Heart left ventricle (tissue), 16 donors: ENCODE results near the gene BNC2. TPM values are rescaled to one million over a fixed set of nuclear protein-coding genes. Genes with fewer than 3 reads are reported as not detected.

Experiments used
- ATAC-seq, 4 donors: fragments of 200-7000 bp; cut with Tn5 transposase; one replicate each; pipeline ENCODE4 v1.9.1; 2020 to 2022; ENCODE audit warnings: moderate library complexity in 4 of 4, mild to moderate bottlenecking in 3 of 4, moderate number of reproducible peaks in 1 of 4
- DNase-seq, 5 donors: peaks; one replicate each; pipeline ENCODE4 v3.0.0-alpha.2; 2020
- H3K27ac ChIP-seq, 12 donors: fragments of 200-600 bp; sonication (generic) in 4 of 12; one replicate each; pipeline versions ENCODE4 v1.5.0 to v1.8.0; 2016 to 2022; ENCODE audit warnings: mild to moderate bottlenecking in 2 of 12
- H3K27me3 ChIP-seq, 9 donors: fragments of 200-600 bp; sonication (generic) in 2 of 9; one replicate each; pipeline versions ENCODE4 v1.5.1 to v1.8.0; 2016 to 2022; ENCODE audit warnings: mild to moderate bottlenecking in 3 of 9
- H3K36me3 ChIP-seq, 9 donors: fragments of 200-600 bp; sonication (generic) in 2 of 9; one replicate each; pipeline versions ENCODE4 v1.5.0 to v1.8.0; 2018 to 2022; ENCODE audit warnings: mild to moderate bottlenecking in 2 of 9
- H3K4me1 ChIP-seq, 12 donors: fragments of 200-600 bp; sonication (generic) in 4 of 12; one replicate each; pipeline versions ENCODE4 v1.5.0 to v1.8.0; 2016 to 2022; ENCODE audit warnings: mild to moderate bottlenecking in 3 of 12
- H3K4me3 ChIP-seq, 12 donors: fragments of 200-600 bp; sonication (generic) in 4 of 12; one replicate each; pipeline versions ENCODE4 v1.5.0 to v1.8.0; 2017 to 2022; ENCODE audit warnings: mild to moderate bottlenecking in 9 of 12, moderate library complexity in 4 of 12
- H3K9me3 ChIP-seq, 12 donors: fragments of 200-600 bp; sonication (generic) in 4 of 12; one replicate each; pipeline versions ENCODE4 v1.5.0 to v1.8.0; 2016 to 2022; ENCODE audit warnings: mild to moderate bottlenecking in 1 of 12
- POLR2A ChIP-seq, 2 donors: fragments of 450-650 bp; IDR thresholded peaks; one replicate each; pipeline ENCODE4 v1.6.1; 2017; ENCODE audit warnings: antibody characterized with exemption in 2 of 2, mild to moderate bottlenecking in 2 of 2, moderate library complexity in 2 of 2
- WGBS, 4 donors: extraction: QIAGEN DNeasy Blood & Tissue Kit in 2 of 4; methylation state at CpG; one replicate each; pipeline versions ENCODE4 v1.1.5 to v1.1.7; 2013 to 2018; 5-methylcytosine and 5-hydroxymethylcytosine counted together
- intact Hi-C, 10 donors: fragments of 100-400 bp; cut with DNase I; formaldehyde crosslinking; loops; one replicate each; pipeline versions ENCODE4 v1.11.1 to v1.14.2; 2022
- polyA plus RNA-seq, 2 donors: library from polyadenylated mRNA; stranded (reverse); fragments of 200-250 nt; gene quantifications; one replicate each; pipeline ENCODE4 v1.2.3, GENCODE V29; 2013
- total RNA-seq, 9 donors: library from RNA; depleted of rRNA in 2 of 9; stranded (reverse); fragments of >200 nt in 2 of 9; fragmentation: NEBNext Ultra II Directional in 3 of 9; extraction: Animal tissue kit (Norgen Biotek cat#: 25700) in 3 of 9; gene quantifications; one replicate each; pipeline versions ENCODE4 v1.1.0 to v1.2.4, GENCODE V29; 2016 to 2023
- TF ChIP-seq, protein P1 (sequence below), 12 donors: fragments of 200-600 bp; sonication (generic) in 4 of 12; IDR thresholded peaks; one replicate each; pipeline versions ENCODE4 v1.5.0 to v1.8.0; 2018 to 2022; ENCODE audit warnings: antibody characterized with exemption in 12 of 12, mild to moderate bottlenecking in 5 of 12
- donor health status: ischemic (EF 13 %, LVEDD 7.1; RV severe dilation, severe dysfunction).
- donor health status: healthy with polysubstance abuse.
- donor health status: DM: no; HTN: yes; CAD: no.
- donor health status: DM: no; HTN: no; CAD: no.
- donor health status: ischemic (EF 25% LVEDD 6.9; RV normal size, moderate dysfunction).
- donor health status: ischemic (EF 25% LVEDD 5.7; RV mildly dilated, moderate dysfunction).
- donor health status: healthy.
- donor health status: DM: yes; HTN: yes; CAD: no.
- donor health status: ischemic (EF 35%, LVEDD 5.7; RV mildly dilated, moderate dysfunction).
- donor health status: nonischemic (EF 11% LVEDD 7.7; RV severe dilation, severe dysfunction).
- donor health status: DM: yes; HTN: yes; CAD: no.
- donor health status: PGD.
- donor health status: ischemic (EF 29% LVEDD 5.4; RV normal size, mild dysfunction).
- donor health status: nonischemic (EF 23%, LVEDD 6.1; RV moderate dilation, normal function).

Gene BNC2
- total and polyA plus RNA-seq, 11 donors, result 0.38 to 27.1 (median 3.8) TPM

DNA sequence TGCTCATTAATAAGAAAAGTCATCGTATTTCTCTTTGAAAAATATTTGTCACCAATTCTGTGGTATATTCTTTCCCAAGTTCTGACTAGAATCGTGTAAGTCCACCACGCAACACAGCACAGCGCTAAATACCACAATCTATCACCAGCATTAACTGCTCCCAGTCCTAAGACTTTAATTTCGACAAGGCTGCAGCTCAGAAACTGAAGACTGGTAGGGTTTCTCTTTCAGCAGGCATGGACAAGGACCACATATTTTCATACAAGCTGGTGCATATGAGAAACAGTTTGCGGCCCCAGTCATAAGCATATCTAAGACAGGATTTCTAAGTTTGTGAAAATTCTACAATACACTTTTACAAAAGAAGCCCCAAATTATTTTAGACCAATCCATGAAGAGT is 24.1 kb downstream of the BNC2 start:
- H3K4me3 ChIP-seq, result no peak overlapping the region
- intact Hi-C loops, result no loop called here
- TF ChIP-seq, protein P1, sequence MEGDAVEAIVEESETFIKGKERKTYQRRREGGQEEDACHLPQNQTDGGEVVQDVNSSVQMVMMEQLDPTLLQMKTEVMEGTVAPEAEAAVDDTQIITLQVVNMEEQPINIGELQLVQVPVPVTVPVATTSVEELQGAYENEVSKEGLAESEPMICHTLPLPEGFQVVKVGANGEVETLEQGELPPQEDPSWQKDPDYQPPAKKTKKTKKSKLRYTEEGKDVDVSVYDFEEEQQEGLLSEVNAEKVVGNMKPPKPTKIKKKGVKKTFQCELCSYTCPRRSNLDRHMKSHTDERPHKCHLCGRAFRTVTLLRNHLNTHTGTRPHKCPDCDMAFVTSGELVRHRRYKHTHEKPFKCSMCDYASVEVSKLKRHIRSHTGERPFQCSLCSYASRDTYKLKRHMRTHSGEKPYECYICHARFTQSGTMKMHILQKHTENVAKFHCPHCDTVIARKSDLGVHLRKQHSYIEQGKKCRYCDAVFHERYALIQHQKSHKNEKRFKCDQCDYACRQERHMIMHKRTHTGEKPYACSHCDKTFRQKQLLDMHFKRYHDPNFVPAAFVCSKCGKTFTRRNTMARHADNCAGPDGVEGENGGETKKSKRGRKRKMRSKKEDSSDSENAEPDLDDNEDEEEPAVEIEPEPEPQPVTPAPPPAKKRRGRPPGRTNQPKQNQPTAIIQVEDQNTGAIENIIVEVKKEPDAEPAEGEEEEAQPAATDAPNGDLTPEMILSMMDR (IDR thresholded peaks at IDR 0.05), result no peak
- no peak for TF ChIP-seq POLR2A (IDR thresholded peaks at IDR 0.05)
- no peak overlapping the region for H3K27ac ChIP-seq
- H3K4me1 ChIP-seq, result no peaks in the 10 kb centered on the region
- DNase-seq, result no peak
- no peak for ATAC-seq
- H3K9me3 ChIP-seq, result no peaks in the 10 kb centered on the region
- H3K36me3 ChIP-seq, result no peaks in the 10 kb centered on the region
- WGBS, 4 donors, result 90 to 94% (median 91%) methylated on average over 6 of the region's 6 CpGs
- no peaks in the 10 kb centered on the region for H3K27me3 ChIP-seq

DNA sequence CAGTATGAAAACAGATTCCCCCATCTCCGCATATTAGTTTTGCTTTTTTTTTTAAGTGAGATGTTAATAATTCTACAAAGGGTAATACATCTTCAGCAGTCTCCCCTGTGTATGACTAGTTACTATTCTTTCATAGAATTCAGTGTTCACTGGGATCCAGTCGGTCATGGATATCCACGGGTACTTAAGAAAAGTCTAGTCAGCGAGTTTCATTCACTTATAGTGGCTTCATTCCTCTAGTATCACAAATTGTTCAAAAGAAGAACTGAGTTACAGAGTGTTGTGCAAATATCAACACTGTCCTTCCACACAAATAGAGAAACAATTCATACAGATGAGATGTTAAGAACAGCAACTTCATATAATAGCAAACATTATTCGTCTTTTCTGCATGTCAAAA is 35.7 kb downstream of the BNC2 start:
- WGBS, 4 donors, result 88 to 93% (median 90%) methylated on average over 5 of the region's 5 CpGs
- DNase-seq, result no peak
- Histone ChIP-seq H3K36me3 (no peaks in the 10 kb centered on the region), H3K4me3 (no peak overlapping the region), H3K4me1 (peaks cover 0 to 11% (median 0%) of the 10 kb centered on the region in 12 donors), H3K27ac (no peak overlapping the region), H3K9me3 (no peaks in the 10 kb centered on the region), H3K27me3 (no peaks in the 10 kb centered on the region)
- TF ChIP-seq POLR2A (IDR thresholded peaks at IDR 0.05), result no peak
- ATAC-seq, result no peak
- intact Hi-C loops, result no loop called here

DNA sequence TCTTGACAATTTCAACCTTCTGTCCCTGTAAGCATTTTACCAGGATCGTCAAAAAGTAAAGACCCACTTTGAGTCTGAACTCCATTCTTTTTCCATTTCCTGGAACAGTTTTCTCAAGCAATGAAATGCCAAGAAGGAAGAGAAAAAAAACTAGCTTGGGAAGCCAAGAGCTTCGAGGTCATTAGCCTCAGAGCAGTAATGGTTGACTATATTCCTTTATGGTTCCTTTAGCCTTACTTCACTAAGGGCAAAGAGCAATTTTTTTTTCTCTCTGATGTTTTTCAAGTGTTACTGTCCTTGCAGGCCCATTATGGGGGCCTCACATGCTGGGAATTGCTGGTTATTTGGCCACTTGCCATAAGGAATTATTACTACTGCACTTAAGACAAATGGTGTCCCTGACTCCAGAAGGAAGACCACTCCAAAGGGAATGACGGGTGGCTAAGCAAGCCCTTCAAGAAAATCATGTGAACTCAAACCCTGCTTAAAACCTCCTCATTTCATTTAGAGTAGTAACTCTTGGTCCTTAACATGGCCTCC is 37.1 kb downstream of the BNC2 start:
- 54 to 64% (median 60%) methylated on average over 3 of the region's 3 CpGs for WGBS, 4 donors
- H3K4me3 ChIP-seq, result no peak overlapping the region
- no peaks in the 10 kb centered on the region for H3K9me3 ChIP-seq
- no peaks in the 10 kb centered on the region for H3K36me3 ChIP-seq
- H3K27me3 ChIP-seq, result peaks cover 0 to 14% (median 0%) of the 10 kb centered on the region in 9 donors
- TF ChIP-seq, protein P1 (IDR thresholded peaks at IDR 0.05), result no peak
- TF ChIP-seq POLR2A (IDR thresholded peaks at IDR 0.05), result no peak
- no peak for DNase-seq
- H3K27ac ChIP-seq, result no peak overlapping the region
- peaks cover 0 to 20% (median 3%) of the 10 kb centered on the region in 12 donors for H3K4me1 ChIP-seq
- ATAC-seq, result no peak
- intact Hi-C loops, result no loop called here

DNA sequence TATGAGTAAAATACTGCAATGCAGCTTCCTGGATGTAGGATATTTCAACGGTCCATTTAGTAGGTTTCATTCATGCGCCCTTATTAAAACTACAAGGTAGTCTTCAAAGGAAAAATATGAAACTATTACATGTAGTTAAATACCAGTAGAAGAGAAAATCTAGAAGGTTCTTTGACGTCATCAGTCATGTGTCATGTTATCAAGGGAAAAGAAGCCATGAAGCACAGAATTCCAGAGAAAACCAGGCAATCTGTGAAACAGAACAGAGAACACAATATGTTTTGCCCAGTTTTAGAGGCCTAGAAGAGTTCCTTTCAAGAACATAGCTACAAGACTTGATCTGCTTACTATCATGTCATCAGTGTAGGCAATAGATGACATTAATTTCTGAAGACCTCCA is 38.4 kb downstream of the BNC2 start:
- DNase-seq (no peak), ATAC-seq (no peak)

More for the DNA sequence above, 38.4 kb downstream of the BNC2 start:
- intact Hi-C loops, result no loop called here
- no peak for TF ChIP-seq POLR2A (IDR thresholded peaks at IDR 0.05)
- TF ChIP-seq, protein P1 (IDR thresholded peaks at IDR 0.05), result no peak
- Histone ChIP-seq H3K27me3 (peaks cover 0 to 17% (median 0%) of the 10 kb centered on the region in 9 donors), H3K36me3 (no peaks in the 10 kb centered on the region), H3K4me1 (peaks cover 0 to 17% (median 6%) of the 10 kb centered on the region in 12 donors), H3K4me3 (no peak overlapping the region), H3K9me3 (no peaks in the 10 kb centered on the region), H3K27ac (peak overlapping the region in 1 of 12 donors; percentile 49)
- WGBS, 4 donors, result 83 to 85% (median 84%) methylated on average over 3 of the region's 3 CpGs
